LNCAP (cell line): ENCODE results near the gene LYPD1.

ENCODE experiments used
- CTCF ChIP-seq: fragments of 450-650 bp; IDR thresholded peaks from 2 replicates; pipeline ENCODE4 v1.5.1; 2017; ENCODE audit warnings: mild to moderate bottlenecking

Gene LYPD1

GRCh38 chr2:132606649-132607048, 63.4 kb downstream of the LYPD1 start:
- no peak for TF ChIP-seq CTCF

- no peak for TF ChIP-seq CTCF
Observed at GRCh38 chr2:132605236-132606180, 64.5 kb downstream of the LYPD1 start.

GRCh38 chr2:132604561-132604960, 65.4 kb downstream of the LYPD1 start:
- no peak for TF ChIP-seq CTCF

GRCh38 chr2:132599556-132599955, 70.4 kb downstream of the LYPD1 start:
- TF ChIP-seq CTCF = no peak

GRCh38 chr2:132598536-132598935, 71.5 kb downstream of the LYPD1 start:
- TF ChIP-seq CTCF = no peak

- no peak for TF ChIP-seq CTCF
Observed at GRCh38 chr2:132597831-132598230, 72.2 kb downstream of the LYPD1 start.

- TF ChIP-seq CTCF = no peak
Observed at GRCh38 chr2:132597166-132597565, 72.8 kb downstream of the LYPD1 start.

- no peak for TF ChIP-seq CTCF
Observed at GRCh38 chr2:132595693-132596092, 74.3 kb downstream of the LYPD1 start.
